Loucy (cell line): Measurements from ENCODE around the gene SHROOM3.
A peak's percentile ranks its signal among the peaks of the same experiment; 100 is the strongest.

Source experiments
- H2AFZ ChIP-seq: fragments of 200-600 bp; sonication (generic); 2 replicates; pipeline ENCODE4 v1.6.0; 2016; ENCODE audit warnings: antibody characterized with exemption, mild to moderate bottlenecking, low read length, moderate library complexity
- H3F3A ChIP-seq: fragments of 200-600 bp; 2 replicates; pipeline ENCODE4 v1.6.0; 2016; ENCODE audit warnings: antibody characterized with exemption, low read depth, mild to moderate bottlenecking
- H3K27me3 ChIP-seq: fragments of 200-600 bp; sonication (generic); 2 replicates; pipeline ENCODE4 v1.6.1; 2014; ENCODE audit warnings: low read length, mild to moderate bottlenecking; ENCODE audit not compliant: insufficient read depth, poor library complexity, severe bottlenecking
- H3K36me3 ChIP-seq: fragments of 200-600 bp; sonication (generic); 2 replicates; pipeline ENCODE4 v1.6.1; 2016; ENCODE audit warnings: low read length; ENCODE audit not compliant: insufficient read depth
- H3K4me1 ChIP-seq: fragments of 200-600 bp; sonication (generic); 2 replicates; pipeline ENCODE4 v1.5.1; 2014; ENCODE audit warnings: low read length, mild to moderate bottlenecking; ENCODE audit not compliant: insufficient read depth, poor library complexity, severe bottlenecking
- H3K4me2 ChIP-seq: fragments of 200-600 bp; sonication (generic); 2 replicates; pipeline ENCODE4 v1.6.0; 2014; ENCODE audit warnings: antibody characterized with exemption, low read length, low read depth, mild to moderate bottlenecking; ENCODE audit not compliant: poor library complexity, severe bottlenecking
- H3K4me3 ChIP-seq: fragments of 200-600 bp; sonication (generic); 2 replicates; pipeline ENCODE4 v1.5.1; 2014; ENCODE audit warnings: low read length, mild to moderate bottlenecking, mixed read lengths; ENCODE audit not compliant: poor library complexity, severe bottlenecking
- H3K79me2 ChIP-seq: fragments of 200-600 bp; sonication (generic); 2 replicates; pipeline ENCODE4 v1.6.1; 2014; ENCODE audit warnings: low read length; ENCODE audit not compliant: insufficient read depth
- H3K9ac ChIP-seq: fragments of 200-600 bp; sonication (generic); 2 replicates; pipeline ENCODE4 v1.6.0; 2014; ENCODE audit warnings: mild to moderate bottlenecking, low read depth, low read length, moderate library complexity; ENCODE audit not compliant: poor library complexity, severe bottlenecking
- H3K9me2 ChIP-seq: fragments of 200-600 bp; sonication (generic); replicated peaks from 2 replicates; pipeline ENCODE4 v1.6.1; 2016; ENCODE audit warnings: low read depth, low read length, mixed read lengths
- H3K9me3 ChIP-seq: fragments of 200-600 bp; sonication (generic); 2 replicates; pipeline ENCODE4 v1.6.1; 2014; ENCODE audit warnings: mild to moderate bottlenecking, antibody characterized with exemption, low read length, low read depth; ENCODE audit not compliant: insufficient read depth
- H4K20me1 ChIP-seq: fragments of 200-600 bp; sonication (generic); 2 replicates; pipeline ENCODE4 v1.6.0; 2014; ENCODE audit warnings: antibody characterized with exemption, low read length, mild to moderate bottlenecking; ENCODE audit not compliant: insufficient read depth, poor library complexity, severe bottlenecking
- EZH2phosphoT487 ChIP-seq: fragments of 200-600 bp; IDR thresholded peaks from 2 replicates; pipeline ENCODE4 v1.6.1; 2018; ENCODE audit warnings: antibody characterized with exemption, mild to moderate bottlenecking, moderate library complexity, borderline replicate concordance
- TF ChIP-seq, protein P1 (sequence below): fragments of 200-600 bp; sonication (generic); conservative IDR thresholded peaks from 2 replicates; pipeline ENCODE4 v1.5.1; 2014; ENCODE audit warnings: mild to moderate bottlenecking, antibody characterized with exemption, low read length

The SHROOM3 gene

DNA sequence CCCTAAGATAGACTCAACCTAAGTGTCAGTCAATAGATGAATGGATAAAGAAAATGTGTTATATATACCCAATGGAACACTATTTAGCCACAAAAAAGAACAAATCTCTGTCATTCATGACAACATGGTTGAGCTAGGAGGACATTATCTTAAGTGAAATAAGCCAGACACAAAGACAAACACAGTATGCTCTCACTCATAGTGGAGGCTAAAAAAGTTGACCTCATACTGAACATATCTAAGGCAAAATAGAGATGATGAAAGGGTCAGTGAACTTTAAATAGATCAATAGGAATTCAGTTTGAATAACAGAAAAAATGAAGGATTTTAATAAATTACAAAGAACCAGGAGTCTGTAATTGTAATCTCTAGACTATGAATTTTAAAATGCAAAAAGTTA, 356.4 kb downstream of the SHROOM3 start:
- H3F3A ChIP-seq, result no peaks in the 10 kb centered on the region
- no peaks in the 10 kb centered on the region for H4K20me1 ChIP-seq
- H3K79me2 ChIP-seq, result no peaks in the 10 kb centered on the region
- H3K4me2 ChIP-seq, result no peak overlapping the region
- H3K27me3 ChIP-seq, result no peaks in the 10 kb centered on the region
- TF ChIP-seq, protein P1, sequence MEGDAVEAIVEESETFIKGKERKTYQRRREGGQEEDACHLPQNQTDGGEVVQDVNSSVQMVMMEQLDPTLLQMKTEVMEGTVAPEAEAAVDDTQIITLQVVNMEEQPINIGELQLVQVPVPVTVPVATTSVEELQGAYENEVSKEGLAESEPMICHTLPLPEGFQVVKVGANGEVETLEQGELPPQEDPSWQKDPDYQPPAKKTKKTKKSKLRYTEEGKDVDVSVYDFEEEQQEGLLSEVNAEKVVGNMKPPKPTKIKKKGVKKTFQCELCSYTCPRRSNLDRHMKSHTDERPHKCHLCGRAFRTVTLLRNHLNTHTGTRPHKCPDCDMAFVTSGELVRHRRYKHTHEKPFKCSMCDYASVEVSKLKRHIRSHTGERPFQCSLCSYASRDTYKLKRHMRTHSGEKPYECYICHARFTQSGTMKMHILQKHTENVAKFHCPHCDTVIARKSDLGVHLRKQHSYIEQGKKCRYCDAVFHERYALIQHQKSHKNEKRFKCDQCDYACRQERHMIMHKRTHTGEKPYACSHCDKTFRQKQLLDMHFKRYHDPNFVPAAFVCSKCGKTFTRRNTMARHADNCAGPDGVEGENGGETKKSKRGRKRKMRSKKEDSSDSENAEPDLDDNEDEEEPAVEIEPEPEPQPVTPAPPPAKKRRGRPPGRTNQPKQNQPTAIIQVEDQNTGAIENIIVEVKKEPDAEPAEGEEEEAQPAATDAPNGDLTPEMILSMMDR, result no peak
- no peak for TF ChIP-seq EZH2phosphoT487
- H3K9ac ChIP-seq, result no peak overlapping the region
- H3K9me3 ChIP-seq, result no peaks in the 10 kb centered on the region
- no peaks in the 10 kb centered on the region for H3K9me2 ChIP-seq
- no peaks in the 10 kb centered on the region for H3K4me1 ChIP-seq
- H3K4me3 ChIP-seq, result no peak overlapping the region
- H3K36me3 ChIP-seq, result no peaks in the 10 kb centered on the region
- H2AFZ ChIP-seq, result no peak overlapping the region

- H3K4me1 ChIP-seq, result no peaks in the 10 kb centered on the region
- no peak overlapping the region for H3K4me2 ChIP-seq
- H3K36me3 ChIP-seq, result no peaks in the 10 kb centered on the region
- no peaks in the 10 kb centered on the region for H3K79me2 ChIP-seq
- TF ChIP-seq EZH2phosphoT487, result no peak
- TF ChIP-seq, protein P1, result no peak
- H4K20me1 ChIP-seq, result no peaks in the 10 kb centered on the region
- H3F3A ChIP-seq, result no peaks in the 10 kb centered on the region
- H2AFZ ChIP-seq, result no peak overlapping the region
- H3K27me3 ChIP-seq, result no peaks in the 10 kb centered on the region
- H3K9me2 ChIP-seq, result no peaks in the 10 kb centered on the region
- no peak overlapping the region for H3K4me3 ChIP-seq
- H3K9me3 ChIP-seq, result no peaks in the 10 kb centered on the region
- no peak overlapping the region for H3K9ac ChIP-seq
Observed at GRCh38 chr4:76792418-76792817, 357.4 kb downstream of the SHROOM3 start.

GRCh38 chr4:76795243-76795642, 360.2 kb downstream of the SHROOM3 start:
- no peaks in the 10 kb centered on the region for H3K36me3 ChIP-seq
- H3K27me3 ChIP-seq, result no peaks in the 10 kb centered on the region
- H3K4me3 ChIP-seq, result no peak overlapping the region
- no peaks in the 10 kb centered on the region for H3K9me2 ChIP-seq
- H3F3A ChIP-seq, result no peaks in the 10 kb centered on the region
- no peaks in the 10 kb centered on the region for H3K4me1 ChIP-seq
- H4K20me1 ChIP-seq, result no peaks in the 10 kb centered on the region
- H2AFZ ChIP-seq, result 0 out of 2 replicates have a peak overlapping the region, but pooled peaks have one; percentile 12
- no peaks in the 10 kb centered on the region for H3K9me3 ChIP-seq
- no peaks in the 10 kb centered on the region for H3K79me2 ChIP-seq
- TF ChIP-seq EZH2phosphoT487, result no peak
- TF ChIP-seq, protein P1, result no peak
- no peak overlapping the region for H3K9ac ChIP-seq
- no peak overlapping the region for H3K4me2 ChIP-seq
